NCI-H1436 treated with DMSO at 0.1 percent for 48 hours (cell line): ENCODE measurements around the gene RAB5B.
"Not testable (repeated sequence)": the region's sequence is repeated elsewhere in the genome, so short reads cannot be mapped to it uniquely, and the experiment has no call there.

Source experiments
- DNase-seq: peaks from one replicate; lab custom pipeline; 2025; lab: John Stamatoyannopoulos, UW

Gene RAB5B

DNA sequence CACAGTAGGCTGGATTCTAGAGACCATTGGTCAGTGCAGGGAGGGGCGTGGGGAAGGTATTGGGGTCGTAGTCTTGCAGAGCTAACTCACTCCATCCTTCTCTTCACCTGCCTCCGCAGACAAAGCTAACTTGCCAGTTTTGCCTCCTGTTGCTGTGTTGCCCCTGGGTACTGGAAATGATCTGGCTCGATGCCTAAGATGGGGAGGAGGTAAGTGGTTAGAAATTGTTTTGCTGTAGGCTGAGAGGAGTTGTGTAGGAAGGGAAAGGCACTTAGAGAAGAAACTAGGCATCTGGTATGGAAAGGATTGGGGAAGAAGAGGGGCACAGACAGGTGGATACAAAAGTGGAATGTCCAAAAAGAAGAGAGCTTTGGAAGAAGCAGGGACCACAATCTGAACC, 31.8 kb upstream of the RAB5B start:
- DNase-seq = no peak

DNA sequence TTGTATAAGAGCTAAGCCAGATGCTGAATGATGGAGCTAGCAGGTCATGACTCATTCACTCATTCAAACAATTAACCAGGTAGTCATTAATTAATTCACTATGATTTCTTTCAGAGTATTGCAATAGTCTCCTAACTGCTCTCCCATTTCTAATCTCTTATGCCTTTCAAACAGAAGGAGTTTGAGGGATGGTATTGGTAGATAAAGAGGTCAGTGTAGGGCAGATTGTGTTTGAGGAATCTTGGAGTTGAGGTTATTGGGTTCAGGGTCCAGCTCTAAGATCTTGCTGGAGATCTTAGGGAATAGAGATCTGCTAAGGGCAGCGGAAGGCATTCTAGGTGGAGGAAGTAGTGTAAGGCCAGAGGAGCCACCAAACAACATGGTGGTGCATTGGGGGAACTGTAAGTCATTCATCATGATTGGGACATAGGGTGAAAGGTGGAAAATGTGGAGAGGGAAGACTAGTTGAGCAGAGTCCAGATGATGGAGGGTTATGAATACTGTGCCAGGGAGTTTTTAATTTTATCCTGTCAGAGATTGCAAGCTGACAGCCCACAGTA, 31.2 kb upstream of the RAB5B start:
- no peak for DNase-seq

- DNase-seq = no peak
These were observed 27.3 kb upstream of the RAB5B start for GRCh38 chr12:55946553-55946952.

DNA sequence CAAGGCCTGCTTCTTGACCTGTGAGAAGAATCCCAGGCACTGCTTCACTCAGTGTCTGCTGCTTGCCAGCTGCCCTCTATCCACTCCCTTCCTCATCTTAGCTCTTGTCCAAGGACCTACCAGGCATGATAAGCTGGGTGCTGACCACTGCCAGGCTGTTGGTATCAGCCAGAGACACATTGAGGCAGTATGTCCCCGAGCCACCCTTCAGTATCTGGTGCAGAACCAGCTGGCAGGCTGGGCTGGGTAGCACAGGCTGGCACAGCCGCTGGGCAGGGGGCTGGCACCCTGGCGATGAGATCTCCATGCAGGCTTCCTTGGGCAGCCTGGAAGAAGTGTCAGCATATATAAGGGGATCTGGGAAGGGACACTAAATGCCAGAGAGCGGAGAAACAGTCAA, 18.5 kb upstream of the RAB5B start:
- no peak for DNase-seq

DNA sequence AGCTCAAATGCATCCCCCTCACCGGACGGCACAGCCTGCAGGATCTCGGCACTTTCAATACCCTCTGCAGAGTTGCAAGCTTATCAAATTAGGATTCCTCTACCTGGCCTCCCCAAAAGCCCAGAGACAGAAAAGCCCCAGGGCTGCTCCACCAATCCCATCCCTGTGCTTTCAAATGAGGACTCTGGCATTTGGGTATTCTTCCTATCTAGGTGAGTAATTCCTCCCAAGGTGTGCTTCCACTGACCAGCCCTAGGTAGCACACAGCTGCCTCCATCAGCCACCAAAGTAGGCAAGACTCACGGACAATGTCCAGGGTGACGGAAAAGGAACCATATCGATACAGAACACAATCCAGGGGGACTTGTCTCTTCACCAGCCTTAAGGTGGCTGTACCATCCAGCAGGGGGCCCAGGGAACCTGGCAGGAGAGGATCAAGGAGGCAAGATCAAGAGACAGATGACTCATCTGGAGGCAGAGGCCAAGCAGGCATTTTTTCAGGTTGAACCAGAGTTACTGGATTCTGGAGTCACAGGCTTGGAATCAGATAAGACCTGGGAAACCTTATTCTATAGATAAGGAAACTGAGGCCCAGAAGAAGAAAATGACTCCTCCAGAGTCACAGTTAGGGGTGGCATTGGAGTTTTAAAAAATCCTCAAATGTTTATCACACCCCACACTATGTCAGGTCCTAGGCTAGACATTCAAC, 17.9 kb upstream of the RAB5B start:
- DNase-seq = no peak

DNA sequence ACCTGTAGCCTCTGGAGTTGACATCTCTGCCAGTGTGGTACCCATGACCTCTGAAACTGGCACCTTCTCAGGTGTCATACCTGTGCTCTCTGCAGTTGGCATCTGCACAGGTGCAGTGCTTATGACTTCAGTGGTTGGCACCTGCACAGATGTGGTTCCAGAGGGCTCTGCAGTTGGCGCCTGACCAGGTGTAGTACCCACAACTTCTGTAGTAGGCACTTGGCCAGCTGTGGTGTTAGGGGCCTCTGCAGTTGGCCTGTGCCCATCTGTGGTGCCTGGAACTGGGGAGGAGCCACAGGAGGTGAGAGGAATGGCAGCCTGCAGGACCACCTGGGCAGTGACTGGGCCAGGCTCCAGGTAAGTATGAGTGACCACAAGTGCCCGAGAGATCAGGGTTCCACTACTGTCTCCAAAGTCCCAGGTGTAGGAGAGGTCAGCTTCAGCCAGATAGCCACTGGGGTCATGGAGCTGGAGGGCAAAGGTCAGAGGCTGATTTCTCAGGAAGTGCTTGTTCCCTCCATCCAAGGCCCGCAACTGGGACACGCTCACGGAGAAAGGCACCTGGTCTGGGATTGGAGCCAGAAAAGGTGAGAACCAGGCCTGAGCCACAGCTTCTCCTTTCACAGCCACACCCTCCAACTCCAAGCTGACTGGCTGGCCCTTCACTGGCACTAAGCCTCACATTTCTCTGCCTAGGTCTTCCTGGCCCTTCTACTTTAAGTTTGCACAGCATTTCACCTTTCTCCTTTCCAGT, 16.6 kb upstream of the RAB5B start:
- no peak for DNase-seq

GRCh38 chr12:55963760-55964159, 10.1 kb upstream of the RAB5B start:
- no peak for DNase-seq

GRCh38 chr12:55965240-55965639, 8.6 kb upstream of the RAB5B start:
- DNase-seq = no peak

DNA sequence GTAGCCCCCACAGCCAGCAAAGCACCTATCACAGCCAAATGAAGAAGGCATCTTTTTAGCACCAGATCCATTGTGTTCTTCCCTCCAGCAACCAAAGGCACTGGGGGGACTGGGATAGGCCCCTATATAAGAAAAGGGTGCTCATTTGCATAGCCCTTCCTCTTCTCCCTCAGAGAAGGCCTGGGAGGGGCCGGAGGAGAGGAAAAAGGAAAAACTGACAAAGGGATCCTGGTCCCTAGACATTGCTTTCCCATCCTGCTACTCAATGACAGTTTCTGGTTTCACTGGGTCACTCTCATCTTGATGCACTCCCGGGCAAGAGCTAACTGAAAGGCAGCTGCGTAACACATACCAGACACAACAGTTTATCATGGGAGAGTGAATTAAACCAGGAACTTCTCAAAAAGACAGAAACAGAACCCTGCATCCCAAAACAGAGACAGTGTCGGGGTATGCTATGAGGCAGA, 7.9 kb upstream of the RAB5B start, which contains the start of gene PMEL:
Gene PMEL (minus strand): TSS at position 102 of the 467 bp plus-strand sequence. CDS start 31 bp downstream, at position 71.
- no peak for DNase-seq

GRCh38 chr12:55966408-55967281, 7.2 kb upstream of the RAB5B start, which contains the start of gene CDK2:
Gene CDK2, plus strand, starts transcription at chr12:55966830. Its CDS starts 179 bp downstream, at chr12:55967009.
- no peak for DNase-seq

DNA sequence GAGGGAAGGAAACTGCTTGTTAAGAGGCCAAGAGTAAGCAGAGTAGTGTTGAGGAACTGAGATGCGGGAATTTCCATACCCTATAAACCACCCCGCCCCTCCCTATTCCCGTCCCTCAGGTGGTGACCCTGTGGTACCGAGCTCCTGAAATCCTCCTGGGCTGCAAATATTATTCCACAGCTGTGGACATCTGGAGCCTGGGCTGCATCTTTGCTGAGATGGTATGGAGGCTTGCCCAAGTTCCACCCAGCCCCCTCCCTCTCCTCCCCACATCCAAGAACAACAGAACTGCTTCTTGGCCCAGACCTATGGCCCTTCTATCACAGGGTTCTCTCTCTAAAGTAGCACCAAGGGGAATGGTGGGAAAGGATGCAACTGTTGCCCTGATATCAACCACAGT, 4.5 kb upstream of the RAB5B start:
- no peak for DNase-seq

- DNase-seq = no peak
These were observed 3.1 kb upstream of the RAB5B start for GRCh38 chr12:55970775-55971174.

DNA sequence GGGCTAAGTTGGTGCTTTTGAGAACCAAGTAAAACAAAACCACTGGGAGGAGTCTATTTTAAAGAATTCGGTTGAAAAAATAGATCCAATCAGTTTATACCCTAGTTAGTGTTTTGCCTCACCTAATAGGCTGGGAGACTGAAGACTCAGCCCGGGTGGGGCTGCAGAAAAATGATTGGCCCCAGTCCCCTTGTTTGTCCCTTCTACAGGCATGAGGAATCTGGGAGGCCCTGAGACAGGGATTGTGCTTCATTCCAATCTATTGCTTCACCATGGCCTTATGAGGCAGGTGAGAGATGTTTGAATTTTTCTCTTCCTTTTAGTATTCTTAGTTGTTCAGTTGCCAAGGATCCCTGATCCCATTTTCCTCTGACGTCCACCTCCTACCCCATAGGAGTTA, 1.8 kb upstream of the RAB5B start:
- no peak for DNase-seq

GRCh38 chr12:55972456-55972855, 1.4 kb upstream of the RAB5B start:
- DNase-seq = no peak

GRCh38 chr12:55972911-55973598, 823 bp upstream of the RAB5B start:
- DNase-seq = no peak

GRCh38 chr12:55974308-55974730, 441 bp downstream of the RAB5B start:
- peak; percentile 2 for DNase-seq

GRCh38 chr12:55978393-55978792, 4.5 kb downstream of the RAB5B start:
- no peak for DNase-seq

GRCh38 chr12:55979069-55979468, 5.2 kb downstream of the RAB5B start:
- no peak for DNase-seq

- DNase-seq = not testable (repeated sequence)
These were observed 8.0 kb downstream of the RAB5B start for GRCh38 chr12:55981882-55982281.

- DNase-seq = no peak
These were observed 8.6 kb downstream of the RAB5B start for GRCh38 chr12:55982319-55982936.
